BJ (cell line): ENCODE measurements around the gene EYA2. TPM values are rescaled to one million over a fixed set of nuclear protein-coding genes. Genes with fewer than 3 reads are reported as not detected.

Experiments
- CTCF ChIA-PET: fragments of 350-600 bp; formaldehyde crosslinking; extraction: SDS; loops from one replicate; lab custom pipeline; 2021; ENCODE audit warnings: antibody characterized with exemption, inconsistent platforms; lab: Yijun Ruan, JAX
- POLR2A ChIA-PET: fragments of 300-600 bp; sonication (Branson Sonifier 250); formaldehyde crosslinking; extraction: SDS; loops from one replicate; lab custom pipeline; 2021; ENCODE audit warnings: antibody characterized with exemption; lab: Charles Lee
- DNase-seq: peaks from one replicate; pipeline ENCODE4 v3.0.0-alpha.2; 2011; ENCODE audit warnings: low read depth
- H3K27me3 ChIP-seq: 2 replicates; pipeline ENCODE4 v1.6.0; 2011; ENCODE audit warnings: low read length; ENCODE audit not compliant: control insufficient read depth, insufficient read depth
- H3K36me3 ChIP-seq: 2 replicates; pipeline ENCODE4 v1.5.1; 2011; ENCODE audit warnings: low read length; ENCODE audit not compliant: control insufficient read depth, insufficient read depth
- H3K4me3 ChIP-seq: 2 replicates; pipeline ENCODE4 v1.5.1; 2011; ENCODE audit warnings: low read depth, mild to moderate bottlenecking, control low read depth, low read length
- CTCF ChIP-seq: IDR thresholded peaks from 2 replicates; pipeline ENCODE4 v1.5.1; 2011; ENCODE audit warnings: low read depth, mild to moderate bottlenecking, control low read depth, inconsistent platforms, low read length, moderate library complexity; ENCODE audit not compliant: insufficient read depth
- polyA plus RNA-seq: library from polyadenylated mRNA; depleted of rRNA; stranded (reverse); fragments of >200 nt; gene quantifications from 2 replicates; pipeline ENCODE4 v1.2.3, GENCODE V29; 2011

The EYA2 gene
- polyA plus RNA-seq, 1 experiment, result 1.5 TPM

- ChIA-PET POLR2A (no interaction called here), CTCF (interaction anchor here (0.9 kb wide), 1 partner anchor 61 kb away, joined by 3 read pairs; no protein-coding TSS in a partner anchor)
- no peak overlapping the region for H3K4me3 ChIP-seq
- no peaks in the 10 kb centered on the region; the same call in 1 of the 2 replicates for H3K27me3 ChIP-seq
- DNase-seq, result no peak
- H3K36me3 ChIP-seq, result no peaks in the 10 kb centered on the region
- no peak for TF ChIP-seq CTCF
Observed at GRCh38 chr20:46964618-46965455, 70.2 kb downstream of the EYA2 start.

DNA sequence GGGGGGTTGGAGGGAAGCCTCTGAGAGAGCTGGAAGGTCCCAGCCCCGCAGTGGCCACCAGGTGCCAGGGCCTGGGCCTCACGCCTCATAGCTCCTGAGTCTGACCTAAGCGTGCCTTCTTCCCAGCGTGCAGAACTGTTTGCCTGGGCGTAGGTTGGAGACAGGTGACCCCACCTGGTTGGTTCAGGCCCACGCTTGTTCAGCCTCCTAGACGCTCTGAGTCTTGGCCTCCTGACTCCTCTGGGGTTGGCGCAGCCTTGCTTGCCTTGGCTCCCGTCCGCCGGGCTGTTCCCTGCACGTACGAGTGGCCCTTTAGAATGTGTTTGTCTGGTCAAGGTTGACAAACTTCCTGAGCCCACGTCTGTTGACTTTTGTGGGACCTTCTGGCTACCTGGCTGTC is 70.8 kb downstream of the EYA2 start:
- CTCF ChIA-PET, result interaction anchor here (0.9 kb wide), 1 partner anchor 62 kb away, joined by 3 read pairs; no protein-coding TSS in a partner anchor

GRCh38 chr20:46967646-46968045 is 73.0 kb downstream of the EYA2 start:
- Histone ChIP-seq H3K36me3 (no peaks in the 10 kb centered on the region), H3K4me3 (no peak overlapping the region), H3K27me3 (no peaks in the 10 kb centered on the region; the same call in 1 of the 2 replicates)
- DNase-seq, result no peak
- ChIA-PET CTCF (interaction anchor here (0.5 to 1.1 kb wide), 2 partner anchors 34 to 37 kb away, joined by 3 read pairs; no protein-coding TSS in a partner anchor), POLR2A (no interaction called here)
- TF ChIP-seq CTCF, result no peak

More for the DNA sequence above, 70.8 kb downstream of the EYA2 start:
- Histone ChIP-seq H3K4me3 (no peak overlapping the region), H3K36me3 (no peaks in the 10 kb centered on the region), H3K27me3 (no peaks in the 10 kb centered on the region; the same call in 1 of the 2 replicates)
- no peak for TF ChIP-seq CTCF
- DNase-seq, result no peak
- POLR2A ChIA-PET, result no interaction called here

GRCh38 chr20:46970937-46971630 is 76.4 kb downstream of the EYA2 start:
- DNase-seq, result no peak
- ChIA-PET CTCF (interaction anchor here (0.6 kb wide), 1 partner anchor 66 kb away, joined by 3 read pairs; no protein-coding TSS in a partner anchor), POLR2A (no interaction called here)
- no peak overlapping the region for H3K4me3 ChIP-seq
- H3K36me3 ChIP-seq, result no peaks in the 10 kb centered on the region
- TF ChIP-seq CTCF, result no peak
- H3K27me3 ChIP-seq, result peaks cover 1% of the 10 kb centered on the region

DNA sequence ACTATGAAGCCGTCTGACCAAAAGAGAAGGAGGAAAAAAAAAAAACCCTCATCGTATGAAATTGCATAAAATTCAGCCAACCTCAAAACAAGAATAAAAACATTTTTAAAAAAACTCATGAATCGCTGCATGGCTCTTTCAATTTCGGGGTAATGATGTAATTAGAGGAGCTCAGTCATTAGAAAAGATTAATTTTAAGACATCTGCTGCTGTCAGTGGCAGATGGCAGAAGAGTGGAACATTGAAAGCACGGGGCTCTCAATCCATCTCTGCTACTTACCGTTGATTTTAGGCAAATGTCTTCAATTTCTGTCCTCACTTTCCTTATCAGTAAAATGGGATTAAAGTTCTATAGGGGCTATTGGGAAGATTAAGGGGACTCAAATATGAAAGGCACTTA is 79.1 kb downstream of the EYA2 start:
- TF ChIP-seq CTCF, result no peak
- DNase-seq, result no peak
- H3K27me3 ChIP-seq, result peaks cover 1% of the 10 kb centered on the region
- ChIA-PET CTCF (no interaction called here), POLR2A (no interaction called here)
- no peak overlapping the region for H3K4me3 ChIP-seq
- H3K36me3 ChIP-seq, result no peaks in the 10 kb centered on the region
